GM19452 (cell line): ENCODE data around the gene NLRP10.

Experiments used
- ATAC-seq: cut with Tn5 transposase; IDR thresholded peaks from one replicate; pipeline ENCODE4 v1.9.1; 2021; ENCODE audit not compliant: unreplicated experiment

NLRP10 gene

DNA sequence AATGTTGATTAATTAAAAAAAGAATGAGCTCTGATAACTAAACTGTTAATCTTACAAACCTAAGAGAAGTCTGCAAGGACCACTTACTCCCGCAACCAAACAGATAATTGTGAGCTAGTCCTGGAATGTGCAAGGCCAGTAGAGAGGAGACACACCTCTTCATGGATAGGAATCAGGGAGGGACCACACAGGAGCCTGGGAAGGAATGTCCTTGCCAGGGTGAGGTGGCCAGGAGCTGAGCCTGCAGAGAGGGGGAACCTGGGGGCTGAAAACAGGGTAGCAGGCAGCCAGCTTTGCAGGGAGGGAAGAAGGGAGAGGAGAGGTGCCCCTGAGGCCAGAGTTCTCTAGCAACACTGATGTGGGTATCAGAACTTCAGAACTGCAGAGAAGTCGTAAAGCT, 9.4 kb upstream of the NLRP10 start:
- no peak for ATAC-seq

DNA sequence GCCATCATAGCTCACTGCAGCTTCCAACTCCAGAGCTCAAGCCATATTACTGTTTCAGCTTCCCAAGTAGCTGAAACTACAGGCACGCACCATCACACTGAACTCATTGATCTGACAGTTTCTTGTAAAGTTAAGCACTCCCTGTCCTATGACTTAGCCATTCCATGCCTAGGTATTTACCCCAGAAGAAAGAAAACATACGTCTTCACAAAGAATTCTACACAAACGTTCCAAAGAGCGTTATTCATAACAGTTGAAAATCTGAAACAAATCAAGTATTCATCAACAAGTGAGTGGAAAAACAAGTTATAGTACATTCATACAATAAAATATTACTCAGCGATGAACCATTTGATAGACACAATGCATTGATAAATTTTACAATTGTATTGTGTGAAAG, 7.8 kb upstream of the NLRP10 start:
- ATAC-seq: no peak

DNA sequence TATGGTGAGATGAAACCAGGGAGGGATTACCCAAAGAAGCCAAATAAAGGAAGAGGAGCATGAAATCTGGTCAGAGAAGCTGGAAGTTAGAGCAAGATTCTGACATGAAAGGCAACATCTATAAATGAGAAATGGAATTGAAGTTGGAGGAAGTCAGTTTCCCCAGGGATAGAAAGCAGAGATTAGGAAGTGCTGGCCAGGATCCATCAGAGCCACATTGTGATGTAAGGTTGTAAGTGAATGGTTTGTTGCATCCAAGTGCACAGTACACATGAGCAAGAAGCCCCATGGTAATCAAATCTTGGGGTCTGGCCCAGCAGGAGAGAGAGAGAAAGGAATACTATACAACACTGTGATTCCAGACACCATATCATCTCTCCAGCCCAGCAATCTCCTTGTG, 6.6 kb upstream of the NLRP10 start:
- ATAC-seq: no peak

DNA sequence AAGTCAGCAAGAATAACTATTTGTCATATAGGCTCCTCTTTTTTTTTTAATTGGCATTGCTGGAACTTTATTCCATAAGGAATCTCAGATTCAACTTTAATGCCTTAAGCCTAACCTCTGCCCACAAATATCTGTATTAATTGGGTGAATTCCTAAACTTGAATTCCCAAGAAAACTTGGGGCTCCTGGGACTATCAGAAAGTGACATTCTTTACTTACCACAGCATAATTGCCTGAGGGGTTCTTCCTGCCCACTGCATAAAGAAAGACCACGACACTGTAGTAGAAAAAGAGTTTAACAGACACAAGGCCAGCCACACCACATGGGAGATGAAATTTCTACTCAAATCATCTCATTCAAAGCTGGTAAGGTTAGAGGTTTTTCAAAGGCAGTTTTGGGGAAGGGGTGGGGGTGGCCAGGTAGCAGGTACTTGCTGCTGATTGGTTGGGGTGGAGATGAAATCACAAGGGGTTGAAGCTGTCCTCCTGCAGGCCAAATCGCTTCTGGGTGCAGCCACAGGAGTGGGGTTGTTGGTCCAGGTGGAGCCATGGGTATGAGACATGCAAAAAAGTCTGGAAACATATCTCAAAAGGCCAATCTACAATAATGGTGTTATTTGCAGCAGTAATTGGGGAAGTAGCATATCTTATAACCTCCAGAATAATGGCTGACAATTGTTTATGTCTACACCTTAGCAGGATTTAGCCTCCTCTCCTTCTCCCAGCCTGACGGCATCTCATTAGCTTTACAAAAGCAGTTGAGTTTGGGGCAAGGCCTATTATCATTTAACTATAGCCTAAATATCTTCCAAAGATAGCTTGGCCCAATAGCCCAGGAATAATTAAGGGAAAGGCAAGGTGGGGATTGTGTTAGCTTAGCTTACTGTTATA, 4.8 kb upstream of the NLRP10 start:
- ATAC-seq: no peak

DNA sequence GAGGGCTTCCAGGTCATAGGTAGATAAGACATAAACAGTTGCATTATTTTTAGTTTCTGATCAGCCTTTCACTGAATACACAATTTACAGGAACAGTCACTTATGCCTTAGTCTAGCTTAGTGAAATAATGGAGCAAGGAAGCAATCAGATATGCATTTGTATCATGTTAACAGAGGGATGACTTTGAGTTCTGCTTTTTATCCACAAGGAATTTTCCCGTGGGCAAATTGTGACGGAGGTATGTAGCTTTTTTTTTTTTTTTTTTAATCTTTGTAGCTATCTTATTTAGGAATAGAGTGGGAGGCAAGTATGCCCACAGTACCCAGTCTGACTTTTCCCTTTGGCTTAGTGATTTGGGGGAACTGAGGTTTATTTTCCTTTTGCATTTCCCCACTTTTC, 3.4 kb upstream of the NLRP10 start:
- no peak for ATAC-seq

DNA sequence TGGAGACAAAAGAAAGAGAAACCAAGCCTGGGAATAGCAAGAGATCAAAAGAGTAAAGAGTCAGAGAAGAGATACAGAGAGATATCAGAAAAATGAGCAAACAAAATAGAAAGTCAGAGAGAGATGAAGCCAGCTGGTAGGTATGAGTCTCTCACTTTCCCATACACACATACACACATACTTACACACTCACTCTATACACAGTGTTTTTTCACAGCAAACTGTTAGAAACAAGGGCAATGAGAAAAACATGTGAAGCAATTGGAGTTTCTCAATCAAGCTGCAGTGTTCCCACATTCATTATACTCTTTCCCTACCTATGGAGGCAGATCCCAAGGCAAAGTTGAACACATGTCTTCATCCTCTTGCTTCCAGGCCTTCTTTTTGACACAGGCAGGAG, 2.6 kb upstream of the NLRP10 start:
- no peak for ATAC-seq

DNA sequence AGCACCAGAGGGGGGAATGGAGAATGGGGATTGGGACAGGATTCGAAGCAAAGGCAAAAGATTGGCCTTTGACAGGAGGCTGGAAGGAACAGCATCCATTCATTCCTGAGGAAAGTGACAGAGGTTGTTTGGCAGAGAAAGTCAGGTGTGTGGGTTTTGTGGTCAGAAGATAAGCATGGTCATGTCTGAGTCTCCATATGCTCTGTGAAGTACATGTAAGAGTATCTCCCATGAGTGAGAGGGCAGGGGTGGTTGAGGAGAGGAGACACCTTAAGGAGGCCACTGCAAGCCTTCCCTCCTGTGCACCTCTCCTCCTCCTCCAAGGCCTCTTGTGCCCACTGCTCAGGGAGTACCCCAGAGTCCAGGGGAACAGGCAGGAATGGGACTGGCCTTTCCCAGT, 1.9 kb upstream of the NLRP10 start:
- ATAC-seq: no peak

DNA sequence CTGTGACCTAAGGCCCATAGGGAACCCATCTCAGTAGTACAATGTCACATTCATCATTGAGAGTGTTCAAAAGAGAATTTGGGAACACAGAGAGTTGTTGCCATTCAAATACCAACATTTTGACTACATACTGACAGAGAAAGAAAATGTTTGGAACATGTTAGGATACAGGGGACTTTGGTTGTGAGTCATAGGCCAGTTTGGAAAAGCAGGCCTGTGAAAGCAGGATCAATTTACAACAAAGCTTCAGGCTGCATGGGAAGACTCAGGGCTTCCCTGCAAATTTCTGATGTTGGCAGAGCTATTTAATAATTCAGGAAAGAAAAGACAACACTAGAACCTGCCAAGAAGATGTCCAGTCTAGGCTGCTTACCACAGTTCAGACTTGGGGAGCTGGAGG, 374 bp downstream of the NLRP10 start:
- no peak for ATAC-seq

DNA sequence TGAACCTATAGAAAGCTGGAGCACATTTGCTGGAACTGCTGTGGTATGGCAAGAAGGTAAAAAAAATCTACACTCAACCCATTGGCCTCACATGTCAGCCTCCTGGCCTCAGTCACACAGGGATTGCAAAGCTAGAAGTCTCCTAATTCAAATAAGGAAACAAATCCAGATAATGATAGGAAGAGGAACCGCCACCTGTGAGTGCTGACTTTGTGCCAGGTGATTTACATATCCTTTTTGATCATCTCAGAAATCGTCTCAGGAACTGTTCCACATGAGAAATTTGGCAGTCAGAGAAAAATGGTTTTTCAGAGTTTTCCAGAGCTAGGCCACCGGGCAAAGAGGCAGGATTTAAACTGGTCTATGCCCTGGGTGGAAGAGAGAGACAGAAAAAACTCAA, 986 bp downstream of the NLRP10 start:
- no peak for ATAC-seq

DNA sequence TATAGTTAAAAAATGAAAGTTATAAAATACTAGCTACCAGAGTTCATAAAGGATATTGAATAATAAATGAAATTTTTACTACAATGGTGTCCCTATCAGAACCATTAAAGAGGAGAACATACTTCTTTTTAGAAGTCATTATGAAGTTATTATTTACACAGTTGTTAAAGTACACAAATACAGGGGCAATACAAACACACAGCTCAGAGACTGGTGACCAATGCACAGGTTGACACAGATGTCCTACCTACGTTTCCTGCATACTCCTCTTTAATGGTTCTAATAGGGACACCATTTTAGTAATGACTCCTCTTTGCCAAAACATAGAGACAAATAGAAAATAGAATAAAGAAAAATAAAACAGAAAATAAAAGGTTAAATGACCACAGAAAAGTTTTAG, 10.1 kb downstream of the NLRP10 start:
- no peak for ATAC-seq

DNA sequence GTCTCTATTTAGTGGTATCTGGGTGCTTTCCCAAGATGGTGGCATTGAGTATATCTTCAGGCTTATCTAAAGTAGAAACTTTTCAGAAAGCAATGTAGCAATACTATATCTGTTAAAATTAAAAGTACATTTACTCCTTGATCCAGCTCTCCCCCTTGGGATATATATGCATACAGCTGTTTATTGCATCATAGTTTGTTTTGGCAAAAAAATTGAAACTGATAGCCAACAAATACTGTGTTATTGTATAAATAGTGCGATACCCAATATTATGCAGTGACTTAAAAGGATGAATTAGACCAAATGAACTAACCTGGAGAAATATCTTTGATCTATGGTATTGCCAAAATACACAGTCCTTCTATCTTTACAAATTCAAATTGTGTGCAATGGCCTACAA, 15.3 kb downstream of the NLRP10 start:
- no peak for ATAC-seq

DNA sequence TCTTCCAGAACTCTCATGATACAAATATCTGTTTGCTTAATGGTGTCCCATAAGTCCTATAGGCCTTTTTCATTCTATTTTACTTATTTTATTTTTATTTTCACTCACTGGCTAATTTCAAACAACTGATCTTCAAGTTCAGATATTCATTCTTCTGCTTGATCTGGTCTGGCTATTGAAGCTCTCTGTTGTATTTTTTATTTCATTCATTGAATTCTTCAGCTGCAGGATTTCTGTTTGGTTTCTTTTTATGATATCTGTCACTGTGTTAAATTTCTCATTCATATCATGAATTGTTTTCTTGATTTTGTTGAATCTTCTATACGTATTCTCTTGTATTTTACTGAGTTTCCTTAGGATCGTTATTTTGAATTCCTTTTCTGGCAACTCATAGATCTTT, 21.1 kb downstream of the NLRP10 start:
- ATAC-seq: no peak

DNA sequence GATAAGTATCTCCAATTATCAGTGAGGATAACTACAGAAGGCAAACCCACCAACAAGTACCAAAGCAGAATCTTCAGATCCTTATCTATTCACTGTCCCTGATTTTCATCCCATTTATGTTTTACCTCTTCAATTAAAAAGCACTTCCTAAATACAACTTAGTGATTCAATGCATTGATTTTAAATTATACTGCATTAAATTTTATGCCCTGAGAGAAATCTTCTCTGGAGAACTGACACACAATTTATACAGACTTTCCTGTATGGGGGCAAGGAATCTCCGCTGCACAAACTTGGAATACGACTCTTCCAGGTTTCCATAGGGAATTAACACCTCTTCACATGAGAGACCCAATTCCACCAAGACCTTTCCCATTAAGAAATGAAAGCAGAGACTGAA, 23.6 kb downstream of the NLRP10 start, which contains the start of gene OR10A3:
Gene OR10A3, minus strand, starts transcription at position 101 of the 400 bp plus-strand sequence. CDS start 2,188 bp downstream, outside the sequence.
- ATAC-seq: no peak

DNA sequence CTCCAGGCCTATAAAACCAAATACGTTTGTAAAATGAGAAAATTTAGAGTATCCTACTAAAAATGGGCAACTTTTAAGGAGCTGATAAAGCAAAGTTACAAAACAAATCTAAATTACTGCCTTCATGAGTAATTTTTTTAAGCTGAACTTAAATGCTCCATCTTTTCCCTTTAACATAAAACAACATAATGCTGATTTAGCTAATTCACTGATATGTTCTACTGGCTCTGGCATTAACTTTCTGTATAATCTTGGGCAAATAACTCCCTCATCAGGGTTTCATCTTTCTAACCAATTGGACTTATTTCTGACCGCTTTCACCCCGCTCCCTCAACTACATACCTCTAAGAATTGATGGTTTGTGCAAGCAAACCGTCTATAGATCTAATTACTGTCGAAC, 24.1 kb downstream of the NLRP10 start:
- no peak for ATAC-seq

DNA sequence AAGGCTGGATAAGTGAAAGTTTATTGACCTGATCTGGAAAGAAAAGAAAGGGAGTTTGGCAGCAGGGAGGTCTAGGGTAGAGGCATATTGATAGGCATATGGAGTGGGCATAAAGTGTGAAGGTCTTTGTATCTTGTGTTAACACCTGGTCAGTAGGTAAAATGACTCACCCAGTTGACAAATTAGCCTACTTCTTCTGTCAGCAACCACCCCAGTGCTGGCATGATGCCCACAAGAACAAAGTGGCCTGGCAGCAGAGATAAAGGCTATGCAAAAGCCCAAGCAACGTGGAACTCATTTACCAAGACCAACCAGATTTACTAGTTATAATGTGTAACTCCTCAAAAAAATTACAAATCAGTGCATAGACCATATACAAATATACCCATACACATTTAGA, 28.6 kb downstream of the NLRP10 start:
- no peak for ATAC-seq

DNA sequence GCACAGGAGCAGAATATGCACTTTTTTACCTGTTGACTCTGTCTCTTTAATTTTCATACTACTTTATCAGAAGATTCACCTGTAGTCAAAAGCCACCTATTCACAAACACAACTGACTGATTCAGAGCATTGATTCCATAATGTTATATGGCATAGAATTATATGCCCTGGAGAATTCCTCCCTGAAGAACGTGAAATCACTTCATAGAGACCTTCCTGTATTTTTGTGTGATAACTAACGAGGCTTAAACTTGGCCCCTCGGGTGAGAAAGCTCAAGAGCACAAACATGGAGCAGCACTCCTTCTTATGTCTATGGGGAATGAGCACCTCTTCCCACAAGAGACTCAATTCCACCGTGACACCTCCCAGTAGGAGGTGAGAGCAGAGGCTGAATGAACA, 34.1 kb downstream of the NLRP10 start, which contains the start of gene OR10A6:
Gene OR10A6, minus strand, starts transcription at position 101 of the 400 bp plus-strand sequence. CDS start 2,606 bp downstream, outside the sequence.
- no peak for ATAC-seq

DNA sequence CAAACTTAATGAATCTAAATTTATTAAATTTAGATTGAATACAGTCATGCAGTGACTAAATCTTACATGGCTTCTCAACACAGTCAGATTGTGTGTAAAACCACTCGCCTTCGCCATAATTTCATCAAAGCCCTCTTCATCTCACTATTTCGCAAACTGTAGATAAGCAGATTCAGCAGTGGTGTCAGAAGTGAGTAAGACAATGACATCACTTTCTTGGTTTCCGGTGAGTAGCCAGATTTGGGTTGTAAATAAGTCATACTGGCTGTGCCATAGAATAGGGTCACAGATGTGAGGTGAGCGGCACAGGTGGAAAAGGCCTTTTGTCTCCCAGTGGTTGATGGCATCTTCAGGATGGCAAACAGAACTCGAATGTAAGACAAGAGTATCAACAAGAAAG, 37.6 kb downstream of the NLRP10 start:
- no peak for ATAC-seq

DNA sequence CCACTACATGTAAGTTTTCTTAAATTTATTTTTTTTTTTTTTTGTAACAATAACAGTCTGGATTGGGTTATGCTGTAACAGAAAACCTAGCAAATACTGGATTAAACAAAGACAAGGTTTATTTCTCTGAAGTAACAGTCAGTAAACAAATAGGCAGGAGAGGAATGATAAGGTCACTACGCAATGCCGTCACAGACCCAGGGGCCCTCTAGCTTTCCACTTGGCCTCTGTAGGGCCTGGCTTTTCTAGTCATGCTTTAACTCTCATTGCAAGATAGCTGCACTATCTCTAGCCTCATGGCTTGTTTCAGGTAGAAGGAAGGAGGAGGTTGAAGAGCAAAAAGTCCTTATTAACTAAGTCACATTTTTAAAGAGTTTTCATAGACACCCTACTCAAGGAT, 40.7 kb downstream of the NLRP10 start:
- ATAC-seq: no peak

DNA sequence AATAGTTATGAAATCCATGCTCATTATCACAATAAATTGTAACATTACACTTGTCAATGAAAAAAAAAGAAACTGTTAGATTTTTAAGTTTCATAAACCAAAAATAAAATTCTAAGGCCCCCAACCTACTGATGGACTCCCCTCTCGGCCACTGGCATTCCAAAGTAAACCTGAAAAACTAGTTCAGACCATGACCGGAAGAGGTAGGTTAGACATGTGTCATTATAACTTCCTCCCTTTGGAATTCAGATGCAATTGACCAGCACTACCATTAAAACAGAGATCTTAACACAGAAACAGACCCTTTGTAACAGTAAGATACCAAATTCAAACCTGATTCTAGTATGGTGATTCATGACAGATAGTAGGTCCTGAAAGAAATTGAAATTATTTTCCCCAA, 47.1 kb downstream of the NLRP10 start:
- ATAC-seq: no peak
